Measurements from ENCODE around the gene GPBP1L1.

The GPBP1L1 gene

GRCh38 chr1:45667321-45668111, 18.8 kb downstream of the GPBP1L1 start:
- no peak for DNase-seq (ENCODE audit: extremely low read depth, low read depth)
- no peak for TF ChIP-seq CTCF (IDR thresholded peaks at IDR 0.05; ENCODE audit: low read depth, low read length)

GRCh38 chr1:45666836-45667235, 19.5 kb downstream of the GPBP1L1 start:
- no peak for DNase-seq (ENCODE audit: extremely low read depth, low read depth)
- TF ChIP-seq CTCF (IDR thresholded peaks at IDR 0.05; ENCODE audit: low read depth, low read length): no peak

DNA sequence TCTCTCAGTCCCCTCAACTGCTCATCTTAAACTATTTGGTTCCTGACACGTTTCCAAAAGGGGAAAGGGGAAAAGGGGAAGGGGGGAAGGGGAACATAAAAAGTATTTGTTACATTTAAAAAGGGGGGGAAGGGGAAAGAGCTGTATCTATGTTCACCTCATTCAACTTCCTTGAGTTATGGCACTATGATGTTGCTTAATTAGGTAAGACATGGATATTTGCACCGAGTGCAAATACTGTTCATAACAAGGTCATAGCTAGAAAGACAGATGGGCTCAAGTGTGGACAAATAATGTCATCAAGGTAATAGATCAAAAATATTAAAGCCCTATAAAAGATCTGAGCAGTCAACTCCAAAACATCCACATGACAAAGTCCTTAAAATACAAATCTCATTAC, 26.0 kb downstream of the GPBP1L1 start:
- TF ChIP-seq CTCF (IDR thresholded peaks at IDR 0.05; ENCODE audit: low read depth, low read length): no peak

GRCh38 chr1:45659222-45659621, 27.1 kb downstream of the GPBP1L1 start:
- no peak for DNase-seq (ENCODE audit: extremely low read depth, low read depth)
- TF ChIP-seq CTCF (IDR thresholded peaks at IDR 0.05; ENCODE audit: low read depth, low read length): no peak

More for the DNA sequence above, 26.0 kb downstream of the GPBP1L1 start:
- no peak for DNase-seq (ENCODE audit: extremely low read depth, low read depth)

DNA sequence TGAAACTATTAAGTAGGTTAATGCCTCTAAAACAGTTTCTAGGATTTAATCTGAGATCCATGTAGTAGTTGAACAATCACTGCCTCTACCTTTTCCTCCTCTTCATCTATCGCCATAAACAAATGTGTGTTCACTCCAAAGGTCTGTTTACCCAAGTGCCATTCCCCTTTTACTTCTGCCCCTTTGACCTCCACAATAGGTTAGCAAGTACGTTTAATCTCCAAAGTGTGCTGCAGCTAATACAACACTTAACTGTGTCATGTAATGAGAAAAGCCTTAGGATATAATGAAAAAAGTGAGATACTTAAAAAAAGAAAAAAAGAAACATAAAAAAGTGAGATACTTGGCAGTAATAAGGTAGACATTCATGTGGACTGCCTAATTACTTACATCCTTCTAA, 28.2 kb downstream of the GPBP1L1 start:
- TF ChIP-seq CTCF (IDR thresholded peaks at IDR 0.05; ENCODE audit: low read depth, low read length): no peak
- DNase-seq (ENCODE audit: extremely low read depth, low read depth): no peak

- TF ChIP-seq CTCF (IDR thresholded peaks at IDR 0.05; ENCODE audit: low read depth, low read length): no peak
- DNase-seq (ENCODE audit: extremely low read depth, low read depth): no peak
Measured at GRCh38 chr1:45656573-45657226, 29.6 kb downstream of the GPBP1L1 start.

GRCh38 chr1:45654540-45655280, 31.6 kb downstream of the GPBP1L1 start:
- no peak for TF ChIP-seq CTCF (IDR thresholded peaks at IDR 0.05; ENCODE audit: low read depth, low read length)
- peak; percentile 42 for DNase-seq (ENCODE audit: extremely low read depth, low read depth)

All from AG09319 (cell line).